IMR-90 (cell line): ENCODE data around the gene AKIRIN1. TPM values are rescaled to one million over a fixed set of nuclear protein-coding genes. Genes with fewer than 3 reads are reported as not detected.

Experiments
- ATAC-seq: fragments of 200-7000 bp; cut with Tn5 transposase; 2 replicates; pipeline ENCODE4 v1.9.1; 2020; ENCODE audit warnings: low read depth, mild to moderate bottlenecking, moderate library complexity
- BruUV-seq: library from RNA; stranded (reverse); fragments of 400-500 nt; replicated peaks from 2 replicates; lab custom pipeline; 2021; lab: Mats Ljungman, UMichigan
- CTCF ChIA-PET: fragments of 300-600 bp; formaldehyde crosslinking; extraction: SDS; loops from one replicate; lab custom pipeline; 2021; ENCODE audit warnings: antibody characterized with exemption; lab: Yijun Ruan, JAX
- POLR2A ChIA-PET: fragments of 300-600 bp; sonication (Branson Sonifier 250); formaldehyde crosslinking; loops from one replicate; lab custom pipeline; 2022; ENCODE audit warnings: antibody characterized with exemption; ENCODE audit not compliant: unreplicated experiment; lab: Charles Lee
- DNase-seq: peaks from one replicate; pipeline ENCODE4 v3.0.0; 2013
- H2AFZ ChIP-seq: replicated peaks from 2 replicates; pipeline ENCODE3; 2013; ENCODE audit warnings: low read length, mild to moderate bottlenecking; ENCODE audit not compliant: poor library complexity
- H2AK5ac ChIP-seq: 2 replicates; pipeline ENCODE4 v1.6.1; 2013; ENCODE audit warnings: low read depth, low read length, inconsistent platforms
- H2AK9ac ChIP-seq: replicated peaks from 2 replicates; pipeline ENCODE3; 2013; ENCODE audit warnings: mild to moderate bottlenecking, low read depth, low read length, moderate library complexity; ENCODE audit not compliant: poor library complexity
- H2BK120ac ChIP-seq: 2 replicates; pipeline ENCODE4 v1.6.1; 2013; ENCODE audit warnings: low read depth, low read length, inconsistent platforms
- H2BK15ac ChIP-seq: 3 replicates; pipeline ENCODE4 v1.6.1; 2013; ENCODE audit warnings: low read depth, low read length, inconsistent platforms
- H2BK20ac ChIP-seq: 2 replicates; pipeline ENCODE4 v1.6.1; 2013; ENCODE audit warnings: low read depth, mild to moderate bottlenecking, inconsistent platforms, low read length, moderate library complexity
- H2BK5ac ChIP-seq: 2 replicates; pipeline ENCODE4 v1.6.1; 2013; ENCODE audit warnings: mild to moderate bottlenecking, low read depth, low read length, inconsistent platforms; ENCODE audit not compliant: poor library complexity, severe bottlenecking
- H3K14ac ChIP-seq: replicated peaks from 2 replicates; pipeline ENCODE4 v1.6.1; 2013; ENCODE audit warnings: low read depth, low read length, inconsistent platforms
- H3K18ac ChIP-seq: 2 replicates; pipeline ENCODE4 v1.6.1; 2013; ENCODE audit warnings: low read depth, low read length, control low read depth
- H3K23ac ChIP-seq: 2 replicates; pipeline ENCODE4 v1.6.1; 2013; ENCODE audit warnings: low read depth, low read length, inconsistent platforms
- H3K27ac ChIP-seq: 2 replicates; pipeline ENCODE4 v1.5.1; 2013; ENCODE audit warnings: mild to moderate bottlenecking, control low read depth, low read length; ENCODE audit not compliant: insufficient read depth
- H3K27me3 ChIP-seq: 2 replicates; pipeline ENCODE4 v1.6.1; 2013; ENCODE audit warnings: low read length; ENCODE audit not compliant: control insufficient read depth, insufficient read depth
- H3K36me3 ChIP-seq: 2 replicates; pipeline ENCODE4 v1.6.1; 2013; ENCODE audit warnings: low read length, mixed read lengths; ENCODE audit not compliant: control insufficient read depth, insufficient read depth
- H3K4ac ChIP-seq: 2 replicates; pipeline ENCODE4 v1.6.1; 2013; ENCODE audit warnings: low read depth, low read length, inconsistent platforms
- H3K4me1 ChIP-seq: 2 replicates; pipeline ENCODE4 v1.6.1; 2013; ENCODE audit warnings: low read length, mixed read lengths; ENCODE audit not compliant: control insufficient read depth, insufficient read depth
- H3K4me2 ChIP-seq: 2 replicates; pipeline ENCODE4 v1.6.1; 2013; ENCODE audit warnings: low read depth, mild to moderate bottlenecking, control low read depth, low read length, moderate library complexity
- H3K4me3 ChIP-seq: 2 replicates; pipeline ENCODE4 v1.5.1; 2013; ENCODE audit warnings: low read depth, mild to moderate bottlenecking, control low read depth, low read length, moderate library complexity; ENCODE audit not compliant: insufficient read depth
- H3K56ac ChIP-seq: 2 replicates; pipeline ENCODE4 v1.6.1; 2013; ENCODE audit warnings: low read length, inconsistent platforms; ENCODE audit not compliant: insufficient read depth; ENCODE audit errors: extremely low read depth
- H3K79me1 ChIP-seq, 2 experiments: 2 replicates each; pipeline ENCODE4 v1.6.1; 2013; ENCODE audit warnings: low read length in 2 of 2, inconsistent platforms in 1 of 2, low read depth in 1 of 2
- H3K9ac ChIP-seq: 2 replicates; pipeline ENCODE4 v1.6.1; 2013; ENCODE audit warnings: low read depth, low read length, control low read depth
- H3K9me1 ChIP-seq: 2 replicates; pipeline ENCODE4 v1.6.1; 2013; ENCODE audit warnings: low read length, inconsistent platforms; ENCODE audit not compliant: insufficient read depth
- H3K9me3 ChIP-seq: 2 replicates; pipeline ENCODE4 v1.6.1; 2013; ENCODE audit warnings: low read length; ENCODE audit not compliant: control insufficient read depth, insufficient read depth
- H4K20me1 ChIP-seq: 2 replicates; pipeline ENCODE4 v1.6.1; 2013; ENCODE audit warnings: low read length, inconsistent platforms; ENCODE audit not compliant: insufficient read depth
- H4K5ac ChIP-seq: 2 replicates; pipeline ENCODE4 v1.6.1; 2013; ENCODE audit warnings: mild to moderate bottlenecking, low read depth, low read length, control low read depth
- H4K8ac ChIP-seq, 2 experiments: 2 replicates each; pipeline ENCODE4 v1.6.1; 2013; ENCODE audit warnings: low read depth in 2 of 2, low read length in 2 of 2, control low read depth in 1 of 2, inconsistent platforms in 1 of 2
- H4K91ac ChIP-seq: 2 replicates; pipeline ENCODE4 v1.6.1; 2013; ENCODE audit warnings: low read depth, low read length, inconsistent platforms; ENCODE audit not compliant: insufficient read depth
- MAZ ChIP-seq: IDR thresholded peaks from 2 replicates; pipeline ENCODE4 v1.6.1; 2012; ENCODE audit warnings: low read depth, mild to moderate bottlenecking, low read length, improper control_type of control experiment, moderate library complexity, borderline replicate concordance
- NFE2L2 ChIP-seq: fragments of 150-350 bp; IDR thresholded peaks from 2 replicates; pipeline ENCODE4 v1.6.1; 2016; ENCODE audit warnings: low read depth, mild to moderate bottlenecking, low read length
- RCOR1 ChIP-seq: IDR thresholded peaks from 2 replicates; pipeline ENCODE4 v1.6.1; 2012; ENCODE audit warnings: mild to moderate bottlenecking, low read length, improper control_type of control experiment; ENCODE audit not compliant: insufficient replicate concordance
- WGBS, 2 experiments: methylation state at CpG; one replicate each; pipeline versions ENCODE4 v1.1.5 to v1.1.7; 2013; ENCODE audit warnings: missing lambda C conversion rate in 2 of 2; ENCODE audit not compliant: insufficient read length in 1 of 2; ENCODE audit errors: extremely low coverage in 2 of 2; 5-methylcytosine and 5-hydroxymethylcytosine counted together
- dilution Hi-C: fragments of 300-500 bp; cut with HindIII; formaldehyde crosslinking; loops from one replicate; pipeline ENCODE4 v1.14.3; 2018; ENCODE audit warnings: low sequenced_read_pairs; ENCODE audit not compliant: unreplicated experiment
- in situ Hi-C: fragments of 300-500 bp; cut with MboI; formaldehyde crosslinking; loops from 3 replicates; pipeline ENCODE4 v1.14.3; 2019; ENCODE audit warnings: low sequenced_read_pairs, inconsistent platforms, mixed read lengths
- intact Hi-C: fragments of 100-400 bp; cut with micrococcal nuclease; formaldehyde crosslinking; loops from 2 replicates; pipeline ENCODE4 v1.10.0; 2022
- polyA plus RNA-seq, 3 experiments: library from polyadenylated mRNA; depleted of rRNA; stranded (reverse); fragments of >200 nt; gene quantifications; 2 replicates each; pipeline ENCODE4 v1.2.3, GENCODE V29; 2012; ENCODE audit warnings: low replicate concordance in 1 of 3
- total RNA-seq: library from RNA; depleted of rRNA; stranded (reverse); fragments of >200 nt; gene quantifications from 2 replicates; pipeline ENCODE4 v1.2.3, GENCODE V29; 2012

AKIRIN1 gene
- total and polyA plus RNA-seq, 2 of the 4 experiments (the other 2 are of a cell fraction): 42.5 to 44.2 TPM

GRCh38 chr1:39034114-39034654 is 43.1 kb downstream of the AKIRIN1 start:
- intact Hi-C loops: no loop called here
- CTCF ChIA-PET: no interaction called here
- Histone ChIP-seq H2BK5ac (no peak overlapping the region), H2BK20ac (no peak overlapping the region), H3K79me1 (peaks cover 18 to 29% of the 10 kb centered on the region in 2 experiments), H3K4me1 (no peaks in the 10 kb centered on the region), H2AFZ (no peak overlapping the region), H3K4ac (no peak overlapping the region), H3K18ac (no peak overlapping the region), H3K27ac (no peak overlapping the region), H2BK15ac (no peak overlapping the region), H3K4me3 (no peak overlapping the region), H3K56ac (no peak overlapping the region), H2AK9ac (no peak overlapping the region), H3K27me3 (no peaks in the 10 kb centered on the region), H3K9me1 (0 out of 2 replicates have a peak, but pooled peaks cover 4% of the 10 kb centered on the region), H4K5ac (no peak overlapping the region), H3K14ac (no peak overlapping the region), H4K91ac (no peak overlapping the region), H4K20me1 (peaks cover 16% of the 10 kb centered on the region), H3K9me3 (no peaks in the 10 kb centered on the region), H2BK120ac (no peak overlapping the region), H3K23ac (no peak overlapping the region), H4K8ac (no peak overlapping the region), H2AK5ac (no peak overlapping the region), H3K9ac (no peak overlapping the region), H3K36me3 (peaks cover 48% of the 10 kb centered on the region), H3K4me2 (no peak overlapping the region)
- no CpG with 5 or more reads among the region's 6 CpGs for WGBS, 2 experiments
- TF ChIP-seq RCOR1 (no peak), MAZ (no peak), NFE2L2 (no peak)
- no TSS peak for BruUV-seq
- DNase-seq (no peak), ATAC-seq (no peak)
- in situ Hi-C loops: no loop called here
- POLR2A ChIA-PET: interaction anchor here (0.6 kb wide), 1 partner anchor 157 kb away, joined by 10 read pairs; no protein-coding TSS in a partner anchor
- dilution Hi-C loops: no loop called here
